H4 (cell line): ENCODE data around the gene SYNJ1. TPM values are rescaled to one million over a fixed set of nuclear protein-coding genes. Genes with fewer than 3 reads are reported as not detected.

Experiments
- DNase-seq: peaks from one replicate; pipeline ENCODE4 v3.0.0-alpha.2; 2015; ENCODE audit warnings: low spot score
- total RNA-seq: library from RNA; depleted of rRNA; stranded (reverse); fragments of >200 nt; shearing (Covaris generic); gene quantifications from 2 replicates; pipeline ENCODE4 v1.2.3, GENCODE V29; 2014; rRNA removed

The SYNJ1 gene
- total RNA-seq, 1 experiment from 2014 or later: 5.5 TPM

DNA sequence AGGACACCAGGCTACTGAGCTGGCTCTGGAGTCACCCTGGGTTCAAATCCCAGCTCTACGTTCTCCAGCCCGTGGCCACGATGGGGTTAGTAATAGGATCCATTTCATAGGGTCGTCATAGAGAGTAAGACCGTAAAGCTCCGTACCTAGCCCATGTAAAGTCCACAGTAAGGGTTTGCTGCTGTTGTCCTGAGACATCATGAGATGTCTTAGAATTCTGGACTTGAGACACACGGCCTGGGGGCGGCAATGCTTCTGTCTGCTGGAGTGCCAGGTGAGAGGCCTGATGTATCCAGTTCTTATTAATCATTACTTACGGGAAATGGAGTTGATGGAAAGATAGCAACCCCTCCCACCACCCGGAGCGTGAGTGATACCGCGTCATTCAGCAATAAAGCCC lies 146.1 kb downstream of the SYNJ1 start:
- no peak for DNase-seq

DNA sequence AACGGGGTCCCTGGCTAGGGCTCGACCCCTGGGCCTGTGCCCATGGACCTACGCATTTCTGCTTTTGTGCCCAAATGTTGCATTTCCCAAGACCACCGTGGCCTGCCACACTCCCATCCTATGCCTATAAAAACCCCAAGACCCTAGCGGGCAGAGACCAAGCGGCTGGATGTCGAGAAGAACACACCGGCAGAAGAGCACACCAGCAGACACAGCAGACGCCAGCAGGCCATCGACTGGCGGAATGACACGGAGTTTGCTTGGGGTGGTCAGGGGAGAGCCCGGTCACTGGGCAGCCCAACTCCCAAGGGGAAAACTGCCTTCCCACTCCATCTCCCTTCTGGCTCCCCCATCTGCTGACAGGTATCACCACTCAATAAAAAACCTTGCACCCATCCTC lies 146.9 kb downstream of the SYNJ1 start:
- no peak for DNase-seq

Other genes with a start within 250 kb of the SYNJ1 start
- not detected in 2 replicates for gene TCP10L, start 142.5 kb downstream of the SYNJ1 start, total RNA-seq
- 52.7 and 68.3 TPM in 2 replicates for gene CFAP298, start 115.6 kb downstream of the SYNJ1 start, total RNA-seq
- gene PAXBP1, start 43.7 kb upstream of the SYNJ1 start, total RNA-seq: 10.7 and 12.5 TPM in 2 replicates